ENCODE results near the gene ZNHIT6.

The ZNHIT6 gene

GRCh38 chr1:85611856-85612255 is 96.4 kb downstream of the ZNHIT6 start:
- DNase-seq, result peak; percentile 68 to 77
- no peaks in the 10 kb centered on the region for H3K36me3 ChIP-seq
- no peak overlapping the region for H3K4me3 ChIP-seq
- TF ChIP-seq CTCF (IDR thresholded peaks at IDR 0.05), result no peak
- H3K27me3 ChIP-seq, result no peaks in the 10 kb centered on the region
- H3K4me1 ChIP-seq, result peaks cover 0 to 37% (median 20%) of the 10 kb centered on the region in 4 donors
- intact Hi-C loops (cut with DNase I; ENCODE audit: low total_unique reads), result no loop called here
- H3K9me3 ChIP-seq, result no peaks in the 10 kb centered on the region
- H3K27ac ChIP-seq, result peak overlapping the region; percentile 53 to 68

GRCh38 chr1:85611425-85611824 is 96.8 kb downstream of the ZNHIT6 start:
- intact Hi-C loops (cut with DNase I; ENCODE audit: low total_unique reads), result no loop called here
- Histone ChIP-seq H3K27ac (peak overlapping the region; percentile 53 to 68), H3K4me3 (no peak overlapping the region), H3K36me3 (no peaks in the 10 kb centered on the region), H3K27me3 (no peaks in the 10 kb centered on the region), H3K4me1 (peaks cover 0 to 38% (median 20%) of the 10 kb centered on the region in 4 donors), H3K9me3 (no peaks in the 10 kb centered on the region)
- TF ChIP-seq CTCF (IDR thresholded peaks at IDR 0.05), result no peak
- DNase-seq, result no peak

- no peak overlapping the region for H3K4me3 ChIP-seq
- H3K27ac ChIP-seq, result no peak overlapping the region
- H3K27me3 ChIP-seq, result no peaks in the 10 kb centered on the region
- intact Hi-C loops (cut with DNase I; ENCODE audit: low total_unique reads), result no loop called here
- H3K9me3 ChIP-seq, result no peaks in the 10 kb centered on the region
- no peak for TF ChIP-seq CTCF (IDR thresholded peaks at IDR 0.05)
- no peak for DNase-seq
- peaks cover 0 to 38% (median 20%) of the 10 kb centered on the region in 4 donors for H3K4me1 ChIP-seq
- no peaks in the 10 kb centered on the region for H3K36me3 ChIP-seq
These were observed 98.3 kb downstream of the ZNHIT6 start for GRCh38 chr1:85609976-85610375.

- TF ChIP-seq CTCF (IDR thresholded peaks at IDR 0.05), result no peak
- H3K36me3 ChIP-seq, result no peaks in the 10 kb centered on the region
- H3K27me3 ChIP-seq, result no peaks in the 10 kb centered on the region
- no peak for DNase-seq
- no peaks in the 10 kb centered on the region for H3K9me3 ChIP-seq
- intact Hi-C loops (cut with DNase I; ENCODE audit: low total_unique reads), result no loop called here
- H3K4me3 ChIP-seq, result no peak overlapping the region
- no peak overlapping the region for H3K27ac ChIP-seq
- peaks cover 0 to 38% (median 20%) of the 10 kb centered on the region in 4 donors for H3K4me1 ChIP-seq
These were observed 99.4 kb downstream of the ZNHIT6 start for GRCh38 chr1:85608851-85609250.

GRCh38 chr1:85607921-85608265 is 100.3 kb downstream of the ZNHIT6 start:
- TF ChIP-seq CTCF (IDR thresholded peaks at IDR 0.05), result no peak

More at GRCh38 chr1:85607921-85608265, 100.3 kb downstream of the ZNHIT6 start:
- Histone ChIP-seq H3K27ac (no peak overlapping the region), H3K4me1 (peaks cover 0 to 30% (median 18%) of the 10 kb centered on the region in 4 donors), H3K27me3 (no peaks in the 10 kb centered on the region), H3K36me3 (no peaks in the 10 kb centered on the region), H3K4me3 (no peak overlapping the region), H3K9me3 (no peaks in the 10 kb centered on the region)
- intact Hi-C loops (cut with DNase I; ENCODE audit: low total_unique reads), result no loop called here
- no peak for DNase-seq

Measured in tibial artery (tissue), 4 donors.